GM21360 (cell line): ENCODE measurements around the gene PNPT1.
A peak's percentile ranks its signal among the peaks of the same experiment; 100 is the strongest.

Experiments
- ATAC-seq: cut with Tn5 transposase; IDR thresholded peaks from one replicate; pipeline ENCODE4 v1.9.1; 2021; ENCODE audit warnings: mild to moderate bottlenecking, moderate library complexity; ENCODE audit not compliant: unreplicated experiment

The PNPT1 gene

DNA sequence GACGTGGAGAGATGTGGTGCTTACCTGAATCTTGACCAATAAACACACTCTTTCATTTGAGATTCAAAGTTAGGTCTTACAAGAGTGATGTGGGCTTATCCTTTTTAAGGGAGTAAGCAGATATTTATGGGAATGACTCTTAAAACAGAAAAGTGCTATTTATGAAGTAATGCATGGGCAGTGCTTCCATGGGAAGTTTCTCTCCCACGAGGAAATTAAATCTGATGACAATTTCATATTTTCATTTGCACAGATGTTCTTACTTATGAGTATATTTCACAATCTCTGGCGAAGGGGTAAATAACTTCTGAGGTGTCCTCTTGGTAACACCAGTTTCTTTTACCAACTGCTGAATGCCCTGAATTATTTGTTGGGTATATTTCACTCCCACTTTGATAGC, 21.0 kb downstream of the PNPT1 start:
- no peak for ATAC-seq

DNA sequence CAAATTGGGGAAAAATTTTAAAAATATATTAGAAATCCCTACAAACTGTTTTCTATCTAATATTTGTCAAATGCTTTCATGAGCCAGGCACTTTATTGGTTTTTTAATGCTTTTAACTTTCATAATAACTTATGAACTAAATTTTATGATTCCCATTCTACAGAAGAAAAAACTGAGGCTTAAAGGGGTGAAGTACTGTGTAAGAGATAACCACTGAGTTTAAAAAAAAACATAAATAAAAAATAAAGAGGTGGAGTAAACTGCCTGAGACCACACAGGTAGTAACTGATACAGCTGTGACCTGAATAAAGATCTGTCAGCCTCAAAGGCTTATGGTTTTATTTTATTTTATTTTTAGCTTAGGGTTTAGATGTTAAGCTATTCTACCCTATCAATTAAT, 24.7 kb downstream of the PNPT1 start:
- ATAC-seq: no peak

- ATAC-seq: no peak
Observed at GRCh38 chr2:55653255-55653654, 40.4 kb downstream of the PNPT1 start.

DNA sequence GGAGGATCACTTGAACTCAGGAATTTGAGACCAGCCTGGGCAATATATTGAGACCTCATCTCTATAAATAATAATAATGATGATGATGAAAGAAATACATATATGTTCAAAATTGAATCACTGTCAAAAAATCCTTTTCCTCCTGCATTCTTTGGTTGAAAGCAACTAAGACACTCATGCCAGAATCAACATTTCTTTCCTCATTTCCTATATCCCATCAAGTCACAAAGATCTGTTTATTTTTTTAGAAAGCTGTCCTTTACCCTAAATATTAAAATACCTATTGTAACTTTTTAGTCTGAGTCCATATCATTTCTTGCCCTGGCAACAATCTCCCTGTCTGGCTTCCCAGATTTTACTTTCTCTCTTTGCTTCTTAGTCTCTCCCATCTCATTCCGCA, 44.4 kb downstream of the PNPT1 start:
- ATAC-seq: no peak

- no peak for ATAC-seq
Observed at GRCh38 chr2:55636831-55637230, 56.8 kb downstream of the PNPT1 start.

- ATAC-seq: no peak
Observed at GRCh38 chr2:55628931-55629330, 64.7 kb downstream of the PNPT1 start.

- ATAC-seq: no peak
Observed at GRCh38 chr2:55627915-55628314, 65.7 kb downstream of the PNPT1 start.

GRCh38 chr2:55621802-55622201, 71.8 kb downstream of the PNPT1 start:
- no peak for ATAC-seq

- ATAC-seq: no peak
Observed at GRCh38 chr2:55620123-55620779, 73.4 kb downstream of the PNPT1 start.

- peak; percentile 30 for ATAC-seq
Observed at GRCh38 chr2:55618275-55619055, 75.2 kb downstream of the PNPT1 start.

DNA sequence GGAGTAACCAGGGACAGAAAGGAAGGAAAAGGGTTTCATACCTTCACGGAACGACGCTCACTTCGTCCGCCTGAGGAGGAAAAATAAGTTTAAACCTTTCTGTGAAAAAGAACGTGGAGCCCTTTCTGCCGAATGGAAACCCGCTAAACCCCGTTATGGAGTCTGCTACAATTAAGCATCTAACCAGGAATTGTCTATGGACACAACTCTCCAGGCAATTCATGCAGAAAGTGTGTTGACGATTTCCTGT, 75.7 kb downstream of the PNPT1 start:
- ATAC-seq: no peak

DNA sequence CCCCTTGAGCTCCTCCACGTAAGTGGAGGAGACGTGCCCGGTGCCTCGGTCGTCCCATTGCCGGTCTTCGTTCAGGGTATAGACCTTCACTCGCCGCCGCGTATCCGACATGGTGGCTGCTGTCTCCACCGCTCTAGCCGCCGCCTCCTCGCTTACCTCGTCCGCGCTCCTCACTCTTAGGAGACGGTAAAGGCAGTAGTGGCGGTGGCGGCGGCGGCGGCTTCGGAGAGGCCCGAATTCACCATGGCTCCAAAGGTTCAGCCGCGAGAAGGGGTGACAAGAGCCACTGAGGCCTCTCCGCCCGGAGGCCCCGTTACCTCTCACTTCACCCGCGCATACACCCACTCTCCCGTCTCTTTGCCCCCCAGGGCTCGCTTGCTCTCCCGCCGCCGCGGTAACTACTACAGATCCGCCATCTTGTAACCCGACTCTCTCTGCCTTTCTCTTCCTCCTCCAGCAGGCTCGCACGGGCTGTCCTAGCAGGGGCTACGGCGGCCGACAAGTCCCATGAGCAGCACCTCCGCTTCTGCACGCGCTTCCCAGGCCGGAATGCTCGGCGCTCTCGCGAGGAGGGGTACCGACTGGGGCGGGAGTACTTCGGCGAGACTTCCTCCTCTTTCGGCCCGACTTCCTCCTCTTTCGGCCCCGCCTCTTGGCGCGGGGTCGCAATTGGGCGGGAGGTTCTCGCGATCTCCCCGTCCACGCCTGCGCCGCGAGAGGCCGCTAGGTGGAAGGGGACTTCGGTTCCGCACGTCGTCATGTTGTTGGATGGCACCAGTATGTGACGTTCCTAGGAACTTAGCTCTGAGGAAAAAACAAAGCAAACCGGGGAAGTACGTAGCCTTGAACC, 76.2 kb downstream of the PNPT1 start, which contains the start of gene PPP4R3B:
Gene PPP4R3B (minus strand): TSS at position 448 of the 850 bp plus-strand sequence. CDS start 337 bp downstream, at position 111.
- peak; percentile 87 for ATAC-seq

- peak; percentile 13 for ATAC-seq
Observed at GRCh38 chr2:55616551-55617174, 77.0 kb downstream of the PNPT1 start.

DNA sequence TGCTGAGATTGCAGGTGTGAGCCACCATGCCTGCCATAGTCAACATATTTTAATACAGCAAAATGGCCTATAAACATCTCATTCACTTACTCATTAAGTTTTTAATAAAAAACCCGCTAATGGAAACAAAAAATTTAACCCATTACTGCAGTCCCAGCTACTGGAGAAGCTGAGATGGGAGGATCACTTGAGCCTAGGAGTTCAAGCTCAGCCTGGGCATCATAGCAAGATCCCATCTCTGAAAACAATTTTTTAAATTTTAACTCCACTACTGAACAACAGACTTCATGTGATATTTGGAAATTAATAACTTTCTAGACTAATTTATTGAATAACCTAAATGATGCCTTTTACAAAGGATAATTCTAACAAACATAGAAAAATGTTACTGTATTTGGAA, 81.6 kb downstream of the PNPT1 start:
- ATAC-seq: no peak

- ATAC-seq: no peak
Observed at GRCh38 chr2:55610954-55611743, 82.5 kb downstream of the PNPT1 start.

GRCh38 chr2:55609938-55610578, 83.6 kb downstream of the PNPT1 start:
- ATAC-seq: no peak

GRCh38 chr2:55609193-55609794, 84.3 kb downstream of the PNPT1 start:
- no peak for ATAC-seq

DNA sequence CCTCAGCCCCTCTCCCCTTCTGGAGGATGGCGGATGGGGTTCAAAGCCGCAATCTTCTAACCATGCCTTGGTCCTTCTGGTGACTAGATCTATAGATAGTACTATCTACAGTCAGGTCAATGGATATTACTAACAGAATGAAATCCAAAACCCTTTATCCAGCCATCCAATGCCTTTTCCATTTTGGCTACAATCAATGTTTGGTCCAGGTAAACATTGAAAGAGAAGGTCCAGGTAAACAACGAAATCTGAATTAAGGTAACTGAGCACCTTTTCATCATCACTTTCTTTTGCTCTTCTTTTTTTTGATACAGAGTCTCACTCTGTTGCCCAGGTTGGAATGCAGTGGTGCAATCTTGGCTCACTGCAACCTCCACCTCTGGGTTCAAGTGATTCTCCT, 85.9 kb downstream of the PNPT1 start:
- no peak for ATAC-seq

DNA sequence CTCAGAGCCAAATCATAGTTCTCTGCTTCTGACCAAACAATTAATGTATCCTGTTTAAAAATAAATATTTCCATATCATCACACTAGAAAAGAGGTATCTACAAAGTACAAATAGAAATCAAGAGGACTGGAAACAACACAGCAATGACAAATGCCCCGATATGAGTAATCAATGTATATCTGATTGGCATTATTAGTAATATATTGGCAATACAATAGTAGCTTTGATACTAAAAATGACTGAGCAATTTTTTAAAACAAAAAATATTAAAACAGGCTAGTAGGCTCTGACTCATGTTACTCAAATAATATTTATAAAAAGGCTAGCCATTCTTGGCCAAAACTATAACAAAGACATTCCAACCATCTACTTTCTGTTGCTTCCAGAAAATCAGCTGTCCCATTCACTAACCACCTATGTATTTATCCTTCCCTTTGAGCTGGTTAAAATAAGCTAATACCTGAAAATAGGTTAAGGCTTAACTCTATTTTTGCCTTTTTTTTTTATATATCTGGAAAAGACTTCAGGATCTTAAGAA, 89.5 kb downstream of the PNPT1 start:
- no peak for ATAC-seq
